ENCODE data around the gene MIA2. TPM values are rescaled to one million over a fixed set of nuclear protein-coding genes. Genes with fewer than 3 reads are reported as not detected.

The MIA2 gene
- total and polyA plus RNA-seq, 9 of the 15 experiments (the other 6 are each of a cell fraction or from before 2014, with no cell fraction given) = 6.0 to 21.8 (median 12.8) TPM

GRCh38 chr14:39247256-39247655, 13.5 kb downstream of the MIA2 start:
- 13% methylated on average over 1 of the region's 1 CpG for WGBS (ENCODE audit: insufficient coverage, low coverage, missing lambda C conversion rate)
- Histone ChIP-seq H3K9me1 (ENCODE audit: control insufficient read depth, insufficient read depth, low read length) (no peaks in the 10 kb centered on the region), H3K4me3 (no peak overlapping the region), H3K36me3 (ENCODE audit: control insufficient read depth, insufficient read depth, low read length) (no peaks in the 10 kb centered on the region), H3K4me2 (ENCODE audit: insufficient read depth, low read length) (no peak overlapping the region), H3K27me3 (ENCODE audit: control insufficient read depth in 2 of 2, insufficient read depth in 2 of 2, low read length in 2 of 2) (no peaks in the 10 kb centered on the region), H2AFZ (ENCODE audit: low read depth, low read length) (no peak overlapping the region), H3K4me1 (replicated peaks in 1 of 2; ENCODE audit: control insufficient read depth in 2 of 2, insufficient read depth in 2 of 2, low read length in 2 of 2) (no peaks in the 10 kb centered on the region), H3K79me2 (ENCODE audit: control insufficient read depth, insufficient read depth, low read length) (no peaks in the 10 kb centered on the region), H3K9me3 (replicated peaks; ENCODE audit: control insufficient read depth, insufficient read depth, low read depth, low read length) (no peaks in the 10 kb centered on the region), H3K9ac (ENCODE audit: insufficient read depth in 1 of 2, low read depth in 2 of 2, low read length in 2 of 2) (no peak overlapping the region), H4K20me1 (replicated peaks; ENCODE audit: control insufficient read depth, insufficient read depth, low read length) (no peaks in the 10 kb centered on the region), H3K27ac (ENCODE audit: extremely low read depth, low read depth, low read length) (no peak overlapping the region)
- TF ChIP-seq CSDE1 (IDR thresholded peaks at IDR 0.05) = no peak
- no peak for TF ChIP-seq HLTF (IDR thresholded peaks at IDR 0.05)
- TF ChIP-seq, protein P1, sequence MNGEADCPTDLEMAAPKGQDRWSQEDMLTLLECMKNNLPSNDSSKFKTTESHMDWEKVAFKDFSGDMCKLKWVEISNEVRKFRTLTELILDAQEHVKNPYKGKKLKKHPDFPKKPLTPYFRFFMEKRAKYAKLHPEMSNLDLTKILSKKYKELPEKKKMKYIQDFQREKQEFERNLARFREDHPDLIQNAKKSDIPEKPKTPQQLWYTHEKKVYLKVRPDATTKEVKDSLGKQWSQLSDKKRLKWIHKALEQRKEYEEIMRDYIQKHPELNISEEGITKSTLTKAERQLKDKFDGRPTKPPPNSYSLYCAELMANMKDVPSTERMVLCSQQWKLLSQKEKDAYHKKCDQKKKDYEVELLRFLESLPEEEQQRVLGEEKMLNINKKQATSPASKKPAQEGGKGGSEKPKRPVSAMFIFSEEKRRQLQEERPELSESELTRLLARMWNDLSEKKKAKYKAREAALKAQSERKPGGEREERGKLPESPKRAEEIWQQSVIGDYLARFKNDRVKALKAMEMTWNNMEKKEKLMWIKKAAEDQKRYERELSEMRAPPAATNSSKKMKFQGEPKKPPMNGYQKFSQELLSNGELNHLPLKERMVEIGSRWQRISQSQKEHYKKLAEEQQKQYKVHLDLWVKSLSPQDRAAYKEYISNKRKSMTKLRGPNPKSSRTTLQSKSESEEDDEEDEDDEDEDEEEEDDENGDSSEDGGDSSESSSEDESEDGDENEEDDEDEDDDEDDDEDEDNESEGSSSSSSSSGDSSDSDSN (IDR thresholded peaks at IDR 0.05; ENCODE audit: borderline replicate concordance in 1 of 2, low read depth in 2 of 2, low read length in 2 of 2) = no peak
- no peak for TF ChIP-seq CEBPG (CRISPR knock-in tag; IDR thresholded peaks at IDR 0.05)
- no peak for TF ChIP-seq CEBPG (tag; conservative IDR thresholded peaks at IDR 0.05 in 1 of 2, IDR thresholded peaks at IDR 0.05 in 1 of 2)
- TF ChIP-seq PHB2 (IDR thresholded peaks at IDR 0.05; ENCODE audit: low read depth) = no peak
- TF ChIP-seq SMAD2 (IDR thresholded peaks at IDR 0.05; ENCODE audit: low read depth, low read length) = no peak
- TF ChIP-seq HNRNPUL1 (IDR thresholded peaks at IDR 0.05; ENCODE audit: low read length) = no peak
- no peak for TF ChIP-seq PHTF2 (CRISPR knock-in tag; IDR thresholded peaks at IDR 0.05)
- no peak for TF ChIP-seq HSF4 (CRISPR knock-in tag; IDR thresholded peaks at IDR 0.05; ENCODE audit: borderline replicate concordance)
- no peak for TF ChIP-seq SRF (CRISPR knock-in tag; IDR thresholded peaks at IDR 0.05)
- TF ChIP-seq SMC3 (conservative IDR thresholded peaks at IDR 0.05; ENCODE audit: insufficient read depth, low read depth, low read length) = no peak
- TF ChIP-seq, protein P2, sequence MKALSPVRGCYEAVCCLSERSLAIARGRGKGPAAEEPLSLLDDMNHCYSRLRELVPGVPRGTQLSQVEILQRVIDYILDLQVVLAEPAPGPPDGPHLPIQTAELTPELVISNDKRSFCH (CRISPR knock-in tag; IDR thresholded peaks at IDR 0.05) = no peak
- TF ChIP-seq, protein P2 (tag; IDR thresholded peaks at IDR 0.05) = no peak
- TF ChIP-seq CREB3 (tag; conservative IDR thresholded peaks at IDR 0.05; ENCODE audit: low read depth) = no peak
- no peak for TF ChIP-seq ZNF239 (CRISPR knock-in tag; IDR thresholded peaks at IDR 0.05)
- TF ChIP-seq ETV5 (CRISPR knock-in tag; IDR thresholded peaks at IDR 0.05; ENCODE audit: low read depth) = no peak
- no peak for TF ChIP-seq DNMT1 (IDR thresholded peaks at IDR 0.05)
- no peak for TF ChIP-seq KLF10 (CRISPR knock-in tag; IDR thresholded peaks at IDR 0.05)
- TF ChIP-seq, protein P3, sequence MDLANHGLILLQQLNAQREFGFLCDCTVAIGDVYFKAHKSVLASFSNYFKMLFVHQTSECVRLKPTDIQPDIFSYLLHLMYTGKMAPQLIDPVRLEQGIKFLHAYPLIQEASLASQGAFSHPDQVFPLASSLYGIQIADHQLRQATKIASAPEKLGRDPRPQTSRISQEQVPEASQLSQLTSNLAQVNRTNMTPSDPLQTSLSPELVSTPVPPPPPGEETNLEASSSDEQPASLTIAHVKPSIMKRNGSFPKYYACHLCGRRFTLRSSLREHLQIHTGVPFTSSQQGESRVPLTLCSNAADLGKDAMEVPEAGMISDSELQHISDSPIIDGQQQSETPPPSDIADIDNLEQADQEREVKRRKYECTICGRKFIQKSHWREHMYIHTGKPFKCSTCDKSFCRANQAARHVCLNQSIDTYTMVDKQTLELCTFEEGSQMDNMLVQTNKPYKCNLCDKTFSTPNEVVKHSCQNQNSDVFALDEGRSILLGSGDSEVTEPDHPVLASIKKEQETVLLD (IDR thresholded peaks at IDR 0.05) = no peak
- intact Hi-C loops (cut with micrococcal nuclease) = no loop called here
- no peak for FAIRE-seq
- ATAC-seq = no peak
- ChIA-PET CTCF (ENCODE audit: low intra/inter-chr PET ratio) (no interaction called here), POLR2A (interaction anchor here (1.1 to 1.8 kb wide), 2 partner anchors 19 to 77 kb away, joined by 3 to 7 read pairs; partner anchors contain the start of gene TRAPPC6B)
- BruUV-seq (replicated peaks) = no TSS peak
- in situ Hi-C loops (cut with MboI) = no loop called here
- no peak for DNase-seq (ENCODE audit: extremely low read depth in 1 of 4, low spot score in 3 of 4)
